ENCODE measurements around the gene CDC42EP5. TPM values are rescaled to one million over a fixed set of nuclear protein-coding genes. Genes with fewer than 3 reads are reported as not detected.
"Not testable (repeated sequence)": the region's sequence is repeated elsewhere in the genome, so short reads cannot be mapped to it uniquely, and the experiment has no call there.

The CDC42EP5 gene
- total RNA-seq: 4.4 and 6.2 TPM in 2 replicates
- polyA plus RNA-seq (2012): 4.6 TPM

DNA sequence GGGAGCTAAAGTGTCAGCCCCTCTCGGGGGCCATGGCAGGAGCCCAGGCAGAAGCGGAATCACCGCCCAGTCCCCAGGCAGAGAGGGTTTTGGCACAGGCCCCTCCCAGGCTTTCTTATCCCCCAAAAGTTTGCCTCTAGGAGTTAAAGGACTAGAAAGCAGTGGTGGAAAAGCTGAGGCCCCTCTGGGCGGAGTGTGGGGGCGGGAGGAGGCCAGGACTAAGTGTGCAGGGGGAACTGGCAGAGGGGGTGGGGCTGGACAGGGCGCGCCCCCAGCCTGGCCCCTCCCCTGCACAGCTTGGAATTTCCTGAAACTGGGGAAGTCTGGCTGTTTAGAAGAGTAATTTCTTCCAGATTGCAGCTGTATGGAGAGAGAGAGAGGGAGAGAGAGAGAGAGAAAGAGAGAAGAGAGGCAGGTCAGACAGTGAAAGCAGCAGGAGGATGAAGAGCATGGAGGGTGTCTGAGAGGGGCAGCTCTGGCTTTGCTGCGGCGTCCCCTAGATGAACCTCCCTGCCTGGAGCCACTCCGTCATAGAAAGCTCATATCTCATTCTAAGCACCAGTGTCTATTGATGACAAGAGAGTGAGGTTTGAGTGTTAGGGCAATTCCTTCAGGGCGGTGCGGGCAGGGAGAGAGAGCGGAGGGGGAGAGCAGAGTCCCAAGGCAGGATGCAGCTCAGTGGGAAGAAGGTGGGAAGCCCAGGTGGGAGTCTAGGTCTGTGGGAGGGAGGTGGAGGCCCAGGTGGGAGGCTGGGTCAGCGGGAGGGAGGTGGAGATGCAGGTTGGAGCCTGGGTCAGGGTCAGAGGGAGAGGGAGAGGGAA is at the start of gene CDC42EP5:
TSS of gene CDC42EP5 (minus strand) at position 226 of the 821 bp plus-strand sequence. CDS start 7,749 bp downstream, outside the sequence.
- peak; percentile 61 for DNase-seq (ENCODE audit: low read depth)

DNA sequence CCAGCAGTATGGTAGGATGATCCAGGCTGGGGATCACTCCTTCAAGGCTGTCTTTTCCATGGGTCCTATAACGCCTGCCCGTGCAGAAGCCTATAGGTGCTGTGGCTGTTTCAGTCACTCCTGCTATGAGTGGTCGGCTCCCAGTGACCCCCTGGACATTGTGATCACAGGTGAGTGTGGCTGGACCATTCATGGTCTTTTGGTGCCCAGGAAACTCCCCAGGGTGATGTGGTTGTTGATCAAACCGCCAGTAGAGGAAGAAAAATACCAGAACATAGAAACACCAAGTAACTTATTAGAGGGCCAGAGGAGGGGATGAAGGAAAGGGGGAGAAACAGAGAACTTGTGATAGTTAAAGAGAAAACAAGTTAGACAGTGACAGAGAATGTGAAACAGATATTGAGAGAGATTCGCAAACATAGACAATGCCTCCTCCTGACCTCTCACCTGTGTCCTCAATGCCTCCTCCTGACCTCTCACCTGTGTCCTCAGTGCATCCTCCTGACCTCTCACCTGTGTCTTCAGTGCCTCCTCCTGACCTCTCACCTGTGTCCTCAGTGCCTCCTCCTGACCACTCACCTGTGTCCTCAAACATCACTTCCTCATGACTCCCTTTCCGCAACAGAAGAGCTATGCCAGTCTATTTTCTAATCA is 48.9 kb upstream of the CDC42EP5 start:
- no peak for DNase-seq (ENCODE audit: low read depth)

DNA sequence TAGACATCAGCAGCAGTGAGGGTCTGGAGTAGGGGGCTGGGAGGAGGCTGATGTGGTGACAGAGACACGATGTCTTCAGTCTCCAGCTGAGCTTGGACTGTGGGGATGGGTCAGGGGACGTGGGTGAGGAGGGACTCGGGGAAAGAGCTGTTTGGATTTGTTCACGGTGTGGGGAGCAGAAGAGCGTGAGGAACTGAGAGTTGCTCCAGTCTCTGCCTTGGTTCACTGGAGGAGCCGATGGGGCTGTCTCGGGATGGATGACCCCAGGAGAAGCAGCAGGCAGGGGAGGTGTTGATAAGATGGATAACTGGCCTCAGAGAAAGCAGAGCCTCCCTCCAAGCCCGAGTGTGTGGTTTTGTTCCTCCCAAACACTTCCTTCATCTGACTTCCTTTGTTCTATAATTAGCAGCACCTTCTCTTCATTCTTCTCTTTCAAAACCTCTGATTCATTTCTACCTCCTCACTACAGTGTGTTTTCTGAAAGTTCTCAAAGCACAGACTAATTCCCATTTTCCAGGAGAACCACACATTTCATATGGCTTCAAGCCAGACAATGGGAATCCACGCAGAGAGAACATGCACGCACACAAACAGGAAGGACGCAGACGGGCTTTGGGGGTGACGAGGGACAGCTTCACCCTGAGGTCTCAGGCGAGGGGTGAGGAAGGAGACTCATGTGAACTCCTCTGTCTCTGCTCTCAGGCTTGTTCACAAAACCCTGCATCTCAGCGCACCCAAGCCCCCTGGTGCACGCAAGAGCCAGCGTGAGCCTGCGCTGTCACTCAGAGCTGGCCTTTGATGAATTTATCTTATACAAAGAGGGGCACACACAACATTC is 48.1 kb upstream of the CDC42EP5 start:
- DNase-seq (ENCODE audit: low read depth): no peak

DNA sequence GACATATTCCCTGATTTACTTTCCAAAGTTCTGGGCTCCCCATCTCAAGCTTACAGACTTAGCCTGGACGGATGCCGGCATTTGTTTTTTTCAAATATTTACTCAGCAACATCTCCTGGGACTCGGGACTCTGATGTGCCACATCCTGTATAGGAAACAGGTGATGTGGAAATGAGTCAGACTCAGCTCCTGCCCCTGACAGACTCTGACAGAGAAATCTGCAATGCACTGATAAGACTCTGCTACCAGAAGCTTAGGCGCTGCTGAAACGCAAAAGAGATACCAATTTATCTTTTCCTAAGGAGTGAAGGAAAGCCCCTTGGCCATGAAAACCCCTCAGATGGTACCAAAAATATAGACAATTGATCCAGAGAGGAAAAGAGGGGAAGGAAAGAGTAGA is 45.7 kb upstream of the CDC42EP5 start:
- peak; percentile 26 for DNase-seq (ENCODE audit: low read depth)

DNA sequence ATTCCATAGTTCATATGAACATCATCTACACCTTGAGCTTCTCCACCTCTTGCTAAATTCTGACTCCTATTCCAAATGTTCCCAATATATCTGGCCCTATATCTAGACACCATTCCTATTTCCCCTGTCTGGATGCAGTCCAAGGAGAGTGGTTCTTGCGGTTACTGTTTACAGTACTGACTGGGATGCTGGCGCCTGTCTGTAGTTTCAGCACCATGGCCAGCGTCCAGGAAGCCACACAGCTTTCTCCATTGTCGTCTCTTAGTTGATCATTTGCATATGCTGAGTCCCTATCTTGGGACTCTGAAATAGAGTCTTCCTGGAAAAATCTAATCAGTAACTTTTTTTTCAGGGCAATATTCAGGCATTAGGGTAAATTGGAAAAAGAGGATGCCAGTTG is 44.4 kb upstream of the CDC42EP5 start:
- peak; percentile 87 for DNase-seq (ENCODE audit: low read depth)

- DNase-seq (ENCODE audit: low read depth): no peak
Observed at GRCh38 chr19:54515156-54515555, 42.1 kb upstream of the CDC42EP5 start.

GRCh38 chr19:54509200-54509940 is 36.3 kb upstream of the CDC42EP5 start:
- DNase-seq (ENCODE audit: low read depth): not testable (repeated sequence)

DNA sequence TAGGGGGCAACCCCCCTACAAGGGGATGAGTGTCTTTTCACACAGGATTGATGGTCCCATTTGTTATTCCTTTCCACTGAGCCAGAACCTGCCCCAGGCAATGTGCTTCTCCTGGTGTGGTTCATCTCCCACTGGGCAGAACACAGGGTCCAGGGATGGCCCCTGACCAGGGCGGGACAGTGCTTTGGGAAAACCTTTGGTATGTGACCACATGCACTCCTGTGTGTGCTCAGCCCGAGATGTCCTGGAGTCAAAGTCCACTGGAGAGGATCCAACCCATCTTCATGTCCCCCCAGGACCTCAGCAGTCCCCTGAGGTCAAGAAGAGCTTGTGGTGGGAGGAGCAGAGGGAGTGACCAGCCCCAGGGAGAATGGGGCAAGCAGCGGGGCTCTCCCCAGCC is 35.4 kb upstream of the CDC42EP5 start:
- not testable (repeated sequence) for DNase-seq (ENCODE audit: low read depth)

GRCh38 chr19:54507824-54508223 is 34.7 kb upstream of the CDC42EP5 start:
- no peak for DNase-seq (ENCODE audit: low read depth)

GRCh38 chr19:54507038-54507717 is 34.1 kb upstream of the CDC42EP5 start:
- not testable (repeated sequence) for DNase-seq (ENCODE audit: low read depth)

- no peak for DNase-seq (ENCODE audit: low read depth)
Observed at GRCh38 chr19:54506079-54506478, 33.0 kb upstream of the CDC42EP5 start.

DNA sequence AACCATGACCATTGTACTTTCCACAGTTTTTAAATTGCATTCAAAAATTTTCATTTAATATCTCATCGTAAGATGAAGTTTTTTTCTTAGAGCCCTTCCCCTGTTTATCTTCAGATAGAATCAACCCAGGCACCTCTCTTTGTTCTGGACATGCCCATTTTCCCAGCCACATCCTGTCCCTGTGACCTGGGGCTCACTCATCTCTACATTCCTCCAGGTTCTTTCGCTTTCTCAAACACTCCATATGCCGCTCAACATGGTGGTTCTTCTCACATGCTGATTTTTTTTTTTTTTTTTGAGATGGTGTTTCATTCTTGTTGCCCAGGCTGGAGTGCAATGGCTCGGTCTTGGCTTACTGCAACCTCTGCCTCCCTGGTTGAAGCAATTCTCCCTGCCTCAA is 32.4 kb upstream of the CDC42EP5 start:
- DNase-seq (ENCODE audit: low read depth): not testable (repeated sequence)

DNA sequence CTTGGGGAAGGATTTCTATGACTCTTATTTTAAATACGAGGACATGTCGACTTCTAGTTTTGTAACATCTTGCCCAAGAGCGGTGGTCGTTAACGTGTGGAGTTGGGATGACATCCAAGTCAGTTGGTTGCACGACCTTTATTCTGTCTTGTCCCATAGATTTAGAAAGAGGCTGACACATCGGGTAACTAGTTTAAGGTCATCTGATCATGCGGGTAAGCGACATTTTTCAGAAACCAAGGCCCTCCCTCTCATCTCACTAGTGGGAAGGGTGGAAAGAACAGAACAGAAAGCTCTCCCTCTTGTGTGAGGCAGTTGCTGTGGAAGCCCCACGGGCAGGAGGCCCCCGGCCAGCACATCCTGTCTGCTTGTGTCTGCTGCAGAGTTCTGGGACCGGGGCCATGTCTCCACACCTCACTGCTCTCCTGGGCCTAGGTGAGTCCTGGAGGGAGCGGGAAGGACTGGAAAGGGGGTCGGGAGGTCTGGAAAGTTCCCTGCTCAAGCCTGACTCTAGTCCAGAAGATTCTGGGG is 29.5 kb upstream of the CDC42EP5 start, which contains the start of gene LAIR2:
TSS of gene LAIR2 (plus strand) at position 314 of the 531 bp plus-strand sequence. CDS start at position 402, 88 bp downstream.
- DNase-seq (ENCODE audit: low read depth): no peak

- DNase-seq (ENCODE audit: low read depth): not testable (repeated sequence)
Observed at GRCh38 chr19:54498451-54498772, 25.3 kb upstream of the CDC42EP5 start.

DNA sequence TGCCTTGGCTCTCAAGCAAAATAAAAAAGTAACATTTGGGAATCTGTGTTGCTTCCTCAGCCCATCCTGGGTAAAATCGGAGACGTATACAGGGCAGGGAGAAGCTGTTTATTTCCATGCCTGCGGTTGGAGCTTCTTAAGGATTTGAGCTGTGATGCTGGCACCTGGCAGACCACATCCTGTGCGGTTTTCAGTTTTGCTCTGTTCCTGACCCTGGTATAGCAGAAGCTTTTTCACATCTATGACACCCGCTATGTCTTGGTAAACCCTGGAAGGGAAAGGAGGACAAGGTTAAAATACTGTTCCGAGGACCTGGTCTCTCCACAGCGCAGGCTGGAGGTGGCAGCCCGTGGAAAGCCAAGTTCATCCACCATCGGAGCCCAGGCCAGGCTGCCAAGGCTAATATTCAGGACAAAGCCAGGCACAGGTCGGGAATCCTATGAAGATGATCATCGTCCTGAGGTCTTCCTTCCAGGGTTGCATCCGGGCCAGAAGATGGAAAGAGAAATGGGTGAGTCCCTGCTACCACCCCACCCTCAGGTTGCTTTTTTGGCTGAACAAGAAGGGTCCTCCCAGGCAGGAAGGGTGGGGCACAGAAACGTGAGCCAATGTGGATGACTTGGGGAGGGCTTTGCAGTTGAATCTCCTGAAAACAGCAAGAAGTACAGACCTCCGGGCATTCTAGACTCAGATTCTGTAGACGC is 24.8 kb upstream of the CDC42EP5 start:
- not testable (repeated sequence) for DNase-seq (ENCODE audit: low read depth)

GRCh38 chr19:54495284-54495683 is 22.2 kb upstream of the CDC42EP5 start:
- DNase-seq (ENCODE audit: low read depth): not testable (repeated sequence)

DNA sequence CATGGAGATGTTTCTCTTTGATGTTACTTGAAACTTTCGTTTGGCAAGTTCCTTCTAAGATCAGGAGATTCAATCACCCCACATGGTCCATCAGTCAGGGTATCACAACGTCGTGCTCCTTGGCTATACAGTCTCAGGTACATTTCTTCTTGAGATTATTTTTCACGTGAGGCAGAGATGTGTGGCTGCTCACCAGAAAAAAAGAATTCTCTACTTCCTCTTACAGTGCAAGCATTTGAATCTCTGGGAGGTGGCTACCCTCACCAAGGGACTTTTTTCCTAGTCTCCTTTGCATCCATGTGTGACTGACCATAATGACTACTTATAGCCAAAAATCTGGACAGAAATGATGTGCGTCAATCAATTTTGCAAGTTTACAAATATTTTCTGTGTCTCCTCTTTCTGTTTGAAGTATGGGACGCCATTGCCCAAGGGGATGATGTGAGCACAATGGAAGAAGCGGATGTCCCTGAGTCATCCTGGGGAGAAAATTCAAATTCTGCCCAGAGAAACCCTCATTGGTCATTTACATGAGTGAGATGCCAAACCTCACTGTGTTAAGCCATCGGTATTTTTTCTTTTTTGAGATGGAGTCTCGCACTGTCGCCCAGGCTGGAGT is 21.0 kb upstream of the CDC42EP5 start:
- DNase-seq (ENCODE audit: low read depth): no peak

- not testable (repeated sequence) for DNase-seq (ENCODE audit: low read depth)
Observed at GRCh38 chr19:54493056-54493455, 20.0 kb upstream of the CDC42EP5 start.

GRCh38 chr19:54492568-54492967 is 19.5 kb upstream of the CDC42EP5 start:
- no peak for DNase-seq (ENCODE audit: low read depth)

Measured in myocyte (in vitro differentiated cells).